LNCaP clone FGC (cell line): Measurements from ENCODE around the gene KIF25.

Experiments
- DNase-seq: peaks from one replicate; pipeline ENCODE4 v3.0.0-alpha.2; 2011; ENCODE audit warnings: low read depth
- H3K4me3 ChIP-seq: 2 replicates; pipeline ENCODE4 v1.5.1; 2011; ENCODE audit warnings: mild to moderate bottlenecking, low read depth, low read length, control low read depth
- CTCF ChIP-seq: IDR thresholded peaks from 2 replicates; pipeline ENCODE4 v1.5.1; 2012; ENCODE audit warnings: mild to moderate bottlenecking; ENCODE audit not compliant: control insufficient read depth, insufficient read depth; ENCODE audit errors: extremely low read depth

Gene KIF25

DNA sequence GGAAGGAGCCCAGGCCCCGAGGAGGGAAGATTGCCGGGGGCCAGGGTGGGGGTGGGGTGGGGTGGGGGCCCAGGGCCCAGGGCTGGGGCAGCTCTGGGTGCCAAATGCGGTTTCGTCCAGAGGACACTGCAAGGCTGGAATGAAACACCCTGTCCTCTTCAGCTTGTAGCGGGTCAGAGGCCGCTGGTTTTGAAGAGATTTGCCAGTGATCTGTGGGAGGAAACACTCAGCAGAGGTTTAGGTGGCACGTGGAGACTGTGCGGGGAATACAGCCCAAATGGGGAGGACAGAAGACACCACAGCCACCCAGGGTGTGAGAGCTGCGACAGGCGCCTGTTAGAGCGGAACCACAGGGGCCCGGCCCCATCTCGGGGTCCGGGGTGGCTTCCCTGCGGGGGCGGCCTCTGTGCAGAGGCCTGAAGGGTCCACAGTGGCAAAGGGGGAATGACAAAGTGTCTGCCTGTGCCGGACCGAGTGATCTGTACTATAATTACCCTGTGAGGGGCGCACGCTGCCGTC lies 52.3 kb downstream of the KIF25 start:
- no peak for TF ChIP-seq CTCF
- DNase-seq, result no peak
- no peak overlapping the region for H3K4me3 ChIP-seq

DNA sequence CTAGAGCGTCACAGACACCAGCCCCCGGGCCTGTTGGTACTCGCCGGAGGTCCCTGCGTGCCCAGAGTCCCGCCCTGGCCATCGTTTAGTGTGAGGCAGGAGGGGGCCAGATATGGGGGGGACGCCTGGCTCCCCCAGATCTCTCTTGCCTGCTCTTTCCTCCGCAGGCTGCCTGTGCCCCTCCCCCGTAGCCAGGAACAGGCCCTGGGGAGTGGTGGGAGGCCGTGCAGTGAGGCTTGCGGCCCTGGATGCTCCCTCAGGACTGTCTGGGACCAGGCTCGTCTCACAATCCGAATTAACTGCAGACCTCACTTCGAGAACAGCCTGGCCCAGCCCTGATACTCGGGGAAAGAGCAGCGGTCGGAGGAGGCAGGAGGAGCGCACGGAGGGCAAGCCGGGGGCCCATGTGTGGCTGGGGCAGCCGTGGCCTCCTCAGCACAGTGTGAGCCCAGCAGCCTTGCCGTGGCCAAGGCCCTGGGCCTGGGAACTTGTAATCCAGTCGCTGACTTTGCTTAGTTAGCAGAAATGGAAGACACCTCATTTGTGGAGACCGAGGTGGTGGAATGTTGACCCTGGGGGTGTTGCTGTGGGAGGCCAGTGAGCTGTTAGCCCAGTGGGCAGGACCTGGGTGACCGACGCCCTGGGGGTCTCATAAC lies 52.9 kb downstream of the KIF25 start:
- DNase-seq, result no peak
- H3K4me3 ChIP-seq, result no peak overlapping the region
- TF ChIP-seq CTCF, result no peak

- no peak for DNase-seq
- TF ChIP-seq CTCF, result peak; percentile 30
- no peak overlapping the region for H3K4me3 ChIP-seq
These were observed 53.6 kb downstream of the KIF25 start for GRCh38 chr6:168050881-168051586.

DNA sequence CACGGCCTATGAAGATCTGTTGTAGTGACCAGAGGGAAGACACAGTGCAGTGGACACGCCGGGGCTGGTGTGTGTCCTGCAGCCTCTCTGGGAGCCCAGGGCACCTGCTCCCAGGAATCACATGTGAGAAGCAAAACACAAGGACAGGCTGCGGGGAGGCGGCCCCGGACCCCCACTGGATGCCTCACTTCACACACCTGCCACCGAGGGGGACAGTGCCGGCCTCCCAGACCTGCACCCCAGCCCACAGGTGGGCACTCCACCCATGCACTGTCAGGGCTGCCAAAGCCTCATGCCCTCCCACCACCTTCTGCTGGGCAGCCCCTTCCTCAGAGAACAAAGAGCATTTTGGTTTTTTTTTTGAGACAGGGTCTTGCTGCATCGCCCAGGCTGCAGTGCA lies 54.2 kb downstream of the KIF25 start:
- no peak for TF ChIP-seq CTCF
- DNase-seq, result no peak
- H3K4me3 ChIP-seq, result no peak overlapping the region

- TF ChIP-seq CTCF, result peak; percentile 41; the same call in 1 of the 2 replicates
- peak; percentile 18 for DNase-seq
- H3K4me3 ChIP-seq, result no peak overlapping the region
These were observed 54.9 kb downstream of the KIF25 start for GRCh38 chr6:168052291-168052891.

DNA sequence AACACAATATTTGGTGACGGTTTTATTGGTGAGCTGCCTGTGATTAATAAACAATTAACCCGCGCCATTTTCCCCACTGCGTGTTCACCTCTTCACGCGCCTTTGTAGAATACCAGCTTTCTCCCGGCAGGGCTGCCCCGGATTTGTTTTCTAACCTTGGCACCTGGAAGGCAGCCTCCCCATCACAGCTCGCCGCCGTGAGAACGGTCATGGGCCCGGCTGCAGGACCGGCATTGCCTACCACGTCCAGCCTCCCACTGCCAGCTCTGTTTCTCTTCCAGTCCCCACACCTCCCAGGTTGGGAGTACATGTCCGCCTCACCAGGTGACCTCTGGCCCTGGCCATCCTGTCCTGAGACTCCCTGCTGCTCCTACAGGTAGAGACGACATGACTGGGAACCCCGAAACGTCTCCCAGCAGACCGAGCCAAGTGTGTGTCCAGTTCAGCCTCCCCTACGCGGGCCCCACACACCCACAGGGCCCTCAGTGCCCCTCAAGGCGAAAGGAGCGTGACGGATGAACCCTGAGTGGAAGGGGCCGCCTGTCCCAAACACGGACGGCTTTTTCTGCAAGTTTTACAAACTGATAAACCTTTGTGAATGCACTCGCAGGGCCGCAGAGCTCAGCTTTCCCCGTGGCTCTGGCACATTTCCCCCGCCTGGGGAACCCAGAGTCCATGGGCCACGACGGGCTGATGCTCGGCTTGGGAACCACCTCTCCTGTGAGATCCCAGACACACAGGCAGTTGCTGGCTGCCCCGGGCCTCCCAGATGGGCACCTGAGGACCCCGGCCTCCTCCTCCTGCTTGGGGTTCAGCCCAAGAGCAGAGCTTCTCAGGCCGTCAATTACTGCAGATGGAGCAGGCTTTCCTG lies 55.9 kb downstream of the KIF25 start:
- no peak for TF ChIP-seq CTCF
- no peak for DNase-seq
- no peak overlapping the region for H3K4me3 ChIP-seq
